H9 (cell line): Measurements from ENCODE around the gene CYFIP1. TPM values are rescaled to one million over a fixed set of nuclear protein-coding genes. Genes with fewer than 3 reads are reported as not detected.

Experiments
- DNase-seq: peaks from one replicate; pipeline ENCODE4 v3.0.0-alpha.2; 2017
- H2AFZ ChIP-seq: one replicate; pipeline ENCODE4 v1.6.1; 2013; ENCODE audit warnings: mild to moderate bottlenecking, low read length, control low read depth, moderate library complexity
- H2AK5ac ChIP-seq: 2 replicates; pipeline ENCODE4 v1.6.1; 2013; ENCODE audit warnings: low read length, control low read depth, mixed read lengths; ENCODE audit not compliant: insufficient read length
- H2BK120ac ChIP-seq: one replicate; pipeline ENCODE4 v1.6.1; 2013; ENCODE audit warnings: low read depth, mild to moderate bottlenecking, low read length, control low read depth, inconsistent platforms; ENCODE audit not compliant: poor library complexity, severe bottlenecking
- H2BK12ac ChIP-seq: 2 replicates; pipeline ENCODE4 v1.6.1; 2013; ENCODE audit warnings: low read length, control low read depth, mixed read lengths, low read depth; ENCODE audit not compliant: insufficient read length
- H2BK15ac ChIP-seq: 2 replicates; pipeline ENCODE4 v1.6.1; 2013; ENCODE audit warnings: low read depth, low read length, control low read depth
- H2BK20ac ChIP-seq: one replicate; pipeline ENCODE4 v1.6.1; 2013; ENCODE audit warnings: low read depth, mild to moderate bottlenecking, low read length, control low read depth, inconsistent platforms; ENCODE audit not compliant: poor library complexity, severe bottlenecking
- H2BK5ac ChIP-seq: 2 replicates; pipeline ENCODE4 v1.6.1; 2013; ENCODE audit warnings: low read length, control low read depth, mixed read lengths; ENCODE audit not compliant: insufficient read length
- H3K14ac ChIP-seq: 2 replicates; pipeline ENCODE4 v1.6.1; 2013; ENCODE audit warnings: low read length, control low read depth; ENCODE audit not compliant: insufficient read depth
- H3K18ac ChIP-seq: 2 replicates; pipeline ENCODE4 v1.6.1; 2013; ENCODE audit warnings: low read depth, mild to moderate bottlenecking, mixed read lengths, low read length, control low read depth; ENCODE audit not compliant: insufficient read length
- H3K23ac ChIP-seq: 2 replicates; pipeline ENCODE4 v1.6.1; 2013; ENCODE audit warnings: low read length, control low read depth, mixed read lengths, low read depth; ENCODE audit not compliant: insufficient read length
- H3K23me2 ChIP-seq: 2 replicates; pipeline ENCODE4 v1.6.1; 2013; ENCODE audit warnings: low read depth, mild to moderate bottlenecking, mixed read lengths, low read length, control low read depth; ENCODE audit not compliant: insufficient read length, poor library complexity, severe bottlenecking
- H3K27ac ChIP-seq: 2 replicates; pipeline ENCODE4 v1.5.1; 2013; ENCODE audit warnings: low read length, control low read depth, mixed read lengths, low read depth; ENCODE audit not compliant: insufficient read length
- H3K27me3 ChIP-seq: 2 replicates; pipeline ENCODE4 v1.6.1; 2013; ENCODE audit warnings: low read length, control low read depth, inconsistent platforms; ENCODE audit not compliant: insufficient read depth
- H3K4ac ChIP-seq: 2 replicates; pipeline ENCODE4 v1.6.1; 2013; ENCODE audit warnings: low read depth, mild to moderate bottlenecking, control low read depth, inconsistent platforms, low read length, moderate library complexity
- H3K4me1 ChIP-seq: 2 replicates; pipeline ENCODE4 v1.6.1; 2013; ENCODE audit warnings: low read length, control low read depth, inconsistent platforms; ENCODE audit not compliant: insufficient read depth
- H3K4me2 ChIP-seq: 2 replicates; pipeline ENCODE4 v1.6.1; 2013; ENCODE audit warnings: low read length, control low read depth, mixed read lengths; ENCODE audit not compliant: insufficient read length, insufficient read depth
- H3K56ac ChIP-seq: 2 replicates; pipeline ENCODE4 v1.6.1; 2013; ENCODE audit warnings: low read depth, mild to moderate bottlenecking, mixed read lengths, low read length, control low read depth; ENCODE audit not compliant: insufficient read length
- H3K79me1 ChIP-seq: 2 replicates; pipeline ENCODE4 v1.6.1; 2013; ENCODE audit warnings: low read depth, mild to moderate bottlenecking, moderate library complexity, low read length, control low read depth, inconsistent platforms; ENCODE audit not compliant: insufficient read depth, poor library complexity, severe bottlenecking
- H3K79me2 ChIP-seq: 2 replicates; pipeline ENCODE4 v1.6.1; 2013; ENCODE audit warnings: low read length, control low read depth, inconsistent platforms; ENCODE audit not compliant: insufficient read depth
- H3K9ac ChIP-seq: 2 replicates; pipeline ENCODE4 v1.6.1; 2013; ENCODE audit warnings: low read length, control low read depth, mixed read lengths; ENCODE audit not compliant: insufficient read length; ENCODE audit errors: extremely low read depth
- H3K9me3 ChIP-seq: one replicate; pipeline ENCODE4 v1.6.1; 2013; ENCODE audit warnings: low read depth, low read length, inconsistent platforms; ENCODE audit not compliant: control insufficient read depth
- H3T11ph ChIP-seq: one replicate; pipeline ENCODE4 v1.6.1; 2013; ENCODE audit warnings: mild to moderate bottlenecking, low read length, control low read depth, inconsistent platforms
- H4K20me1 ChIP-seq: one replicate; pipeline ENCODE4 v1.6.1; 2013; ENCODE audit not compliant: control insufficient read depth, insufficient read length, insufficient read depth
- H4K5ac ChIP-seq: 2 replicates; pipeline ENCODE4 v1.6.1; 2013; ENCODE audit warnings: low read depth, mild to moderate bottlenecking, mixed read lengths, low read length, control low read depth; ENCODE audit not compliant: insufficient read length
- H4K8ac ChIP-seq: replicated peaks from 2 replicates; pipeline ENCODE4 v1.6.1; 2013; ENCODE audit warnings: low read length, control low read depth, mixed read lengths, low read depth; ENCODE audit not compliant: insufficient read length
- H4K91ac ChIP-seq: 2 replicates; pipeline ENCODE4 v1.6.1; 2013; ENCODE audit warnings: low read depth, mild to moderate bottlenecking, moderate library complexity, mixed read lengths, low read length, control low read depth; ENCODE audit not compliant: insufficient read length
- H3K27ac Mint-ChIP-seq, 3 experiments: 2 replicates in 2 of 3; 3 replicates in 1 of 3; pipeline ENCODE4 v1.8.0; 2020 to 2021; ENCODE audit warnings: mixed read lengths in 3 of 3, mild to moderate bottlenecking in 1 of 3, moderate library complexity in 1 of 3
- H3K27me3 Mint-ChIP-seq: 2 replicates; pipeline ENCODE4 v1.8.0; 2021; ENCODE audit warnings: low read depth, mild to moderate bottlenecking, moderate library complexity, mixed read lengths
- H3K36me3 Mint-ChIP-seq, 3 experiments: 2 replicates in 2 of 3; 3 replicates in 1 of 3; pipeline ENCODE4 v1.8.0; 2020 to 2021; ENCODE audit warnings: low read depth in 3 of 3, mixed read lengths in 3 of 3; ENCODE audit not compliant: insufficient read depth in 1 of 3
- H3K4me1 Mint-ChIP-seq, 2 experiments: 2 replicates each; pipeline ENCODE4 v1.8.0; 2020; ENCODE audit warnings: mixed read lengths in 2 of 2
- H3K4me3 Mint-ChIP-seq, 2 experiments: 2 replicates in 1 of 2; 3 replicates in 1 of 2; pipeline ENCODE4 v1.8.0; 2020 to 2021; ENCODE audit warnings: mild to moderate bottlenecking in 2 of 2, mixed read lengths in 2 of 2, moderate library complexity in 1 of 2
- H3K9me3 Mint-ChIP-seq, 2 experiments: 2 replicates in 1 of 2; 3 replicates in 1 of 2; pipeline ENCODE4 v1.8.0; 2020; ENCODE audit warnings: mild to moderate bottlenecking in 2 of 2, mixed read lengths in 2 of 2, moderate library complexity in 1 of 2
- CTCF ChIP-seq: fragments of 200-600 bp; sonication (generic); conservative IDR thresholded peaks from 3 replicates; pipeline ENCODE4 v1.8.0; 2021; ENCODE audit warnings: antibody characterized with exemption, mild to moderate bottlenecking
- WGBS: extraction: QIAGEN DNeasy Blood & Tissue Kit; methylation state at CpG from one replicate; pipeline ENCODE4 v1.1.7; 2013; ENCODE audit warnings: missing lambda C conversion rate, low lambda C conversion rate, mixed read lengths; ENCODE audit not compliant: insufficient read length; ENCODE audit errors: extremely low coverage; 5-methylcytosine and 5-hydroxymethylcytosine counted together
- total RNA-seq: library from RNA; stranded (reverse); gene quantifications from 2 replicates; pipeline ENCODE4 v1.2.1, GENCODE V29; 2021

The CYFIP1 gene
- total RNA-seq, 1 experiment from 2014 or later = 71.2 TPM

- Histone ChIP-seq H3K79me2 (no peaks in the 10 kb centered on the region; the same call in 1 of the 2 replicates), H2BK5ac (no peak overlapping the region), H4K20me1 (no peaks in the 10 kb centered on the region)
Measured at GRCh38 chr15:22947101-22948000, 32.8 kb downstream of the CYFIP1 start.

More at GRCh38 chr15:22947101-22948000, 32.8 kb downstream of the CYFIP1 start:
- Histone ChIP-seq H4K91ac (no peak overlapping the region), H2BK20ac (no peak overlapping the region), H2BK120ac (no peak overlapping the region), H2BK12ac (no peak overlapping the region), H3K23ac (no peak overlapping the region), H3K4ac (no peak overlapping the region), H3K27ac (no peak overlapping the region), H3K4me2 (no peak overlapping the region), H2BK15ac (no peak overlapping the region), H4K5ac (no peak overlapping the region), H3T11ph (no peak overlapping the region), H3K27me3 (no peaks in the 10 kb centered on the region; the same call in 1 of the 2 replicates), H2AK5ac (no peak overlapping the region), H3K4me1 (no peaks in the 10 kb centered on the region; the same call in 1 of the 2 replicates), H3K56ac (no peak overlapping the region), H3K23me2 (no peaks in the 10 kb centered on the region), H3K9ac (no peak overlapping the region), H3K79me1 (no peaks in the 10 kb centered on the region), H4K8ac (no peak overlapping the region), H3K9me3 (no peaks in the 10 kb centered on the region), H3K18ac (no peak overlapping the region), H2AFZ (no peak overlapping the region), H3K14ac (peak overlapping the region; percentile 31; the same call in 1 of the 2 replicates)
- H3K36me3 Mint-ChIP-seq = peaks cover 11 to 23% (median 12%) of the 10 kb centered on the region in 3 experiments; a peak in 6 of 7 replicates
- no peak overlapping the region for H3K4me3 Mint-ChIP-seq
- peaks cover 0 to 3% of the 10 kb centered on the region in 2 experiments; a peak in 1 of 5 replicates for H3K9me3 Mint-ChIP-seq
- no CpG with 5 or more reads among the region's 27 CpGs for WGBS
- H3K27me3 Mint-ChIP-seq = peaks cover 29% of the 10 kb centered on the region
- DNase-seq = no peak
- peak overlapping the region in 1 of 3 experiments; percentile 7; a peak in 1 of 7 replicates for H3K27ac Mint-ChIP-seq
- H3K4me1 Mint-ChIP-seq = peaks cover 21 to 27% of the 10 kb centered on the region in 2 experiments
- TF ChIP-seq CTCF = no peak
